Neuronal stem cell (in vitro differentiated cells): ENCODE results near the gene RIPK3.
A peak's percentile ranks its signal among the peaks of the same experiment; 100 is the strongest.

Source experiments
- DNase-seq: peaks from one replicate; pipeline ENCODE4 v3.0.0-alpha.2; 2013; ENCODE audit warnings: low spot score
- H2AFZ ChIP-seq: one replicate; pipeline ENCODE4 v1.6.1; 2013; ENCODE audit warnings: mild to moderate bottlenecking, low read length, inconsistent platforms
- H2AK5ac ChIP-seq: 2 replicates; pipeline ENCODE4 v1.6.1; 2013; ENCODE audit warnings: low read depth, mild to moderate bottlenecking, inconsistent platforms, low read length, moderate library complexity, mixed read lengths
- H2BK120ac ChIP-seq: 2 replicates; pipeline ENCODE4 v1.6.1; 2013; ENCODE audit warnings: low read depth, mild to moderate bottlenecking, inconsistent platforms, low read length, moderate library complexity, mixed read lengths
- H2BK12ac ChIP-seq: one replicate; pipeline ENCODE4 v1.6.1; 2013; ENCODE audit warnings: low read length, inconsistent platforms
- H2BK15ac ChIP-seq: 2 replicates; pipeline ENCODE4 v1.6.1; 2013; ENCODE audit warnings: mild to moderate bottlenecking, low read length, inconsistent platforms, mixed read lengths
- H2BK5ac ChIP-seq: one replicate; pipeline ENCODE4 v1.6.1; 2013; ENCODE audit warnings: inconsistent platforms, mild to moderate bottlenecking, low read length, moderate library complexity
- H3K14ac ChIP-seq: one replicate; pipeline ENCODE4 v1.6.1; 2013; ENCODE audit warnings: low read length, inconsistent platforms
- H3K18ac ChIP-seq: 2 replicates; pipeline ENCODE4 v1.6.1; 2013; ENCODE audit warnings: low read length, inconsistent platforms
- H3K23ac ChIP-seq: 2 replicates; pipeline ENCODE4 v1.6.1; 2013; ENCODE audit warnings: low read depth, mild to moderate bottlenecking, mixed read lengths, low read length, inconsistent platforms; ENCODE audit not compliant: poor library complexity
- H3K27ac ChIP-seq: replicated peaks from 3 replicates; pipeline ENCODE4 v1.5.1; 2013; ENCODE audit warnings: low read length, inconsistent platforms
- H3K27me3 ChIP-seq, 3 experiments: 2 replicates each; pipeline ENCODE4 v1.6.1; 2013; ENCODE audit warnings: low read length in 3 of 3, mild to moderate bottlenecking in 2 of 3, inconsistent platforms in 1 of 3, low read depth in 1 of 3, mixed read lengths in 1 of 3, moderate library complexity in 1 of 3; ENCODE audit not compliant: control insufficient read depth in 3 of 3, insufficient read depth in 3 of 3
- H3K36me3 ChIP-seq, 2 donors: replicated peaks in 1 of 2; 2 replicates each; pipeline ENCODE4 v1.6.1; 2013; ENCODE audit warnings: low read length in 2 of 2; ENCODE audit not compliant: control insufficient read depth in 2 of 2, insufficient read depth in 2 of 2
- H3K4ac ChIP-seq: 2 replicates; pipeline ENCODE4 v1.6.1; 2013; ENCODE audit warnings: inconsistent platforms, mild to moderate bottlenecking, low read length, moderate library complexity
- H3K4me1 ChIP-seq, 2 donors: 1 replicate in 1 of 2; 2 replicates in 1 of 2; pipeline ENCODE4 v1.6.1; 2013; ENCODE audit warnings: low read length in 2 of 2, low read depth in 1 of 2; ENCODE audit not compliant: control insufficient read depth in 2 of 2, insufficient read depth in 1 of 2
- H3K4me2 ChIP-seq: one replicate; pipeline ENCODE4 v1.6.1; 2013; ENCODE audit warnings: mild to moderate bottlenecking, low read length, inconsistent platforms; ENCODE audit not compliant: insufficient read depth, poor library complexity, severe bottlenecking
- H3K4me3 ChIP-seq, 2 donors: 2 replicates each; pipeline ENCODE4 v1.5.1; 2013; ENCODE audit warnings: low read length in 2 of 2, mild to moderate bottlenecking in 2 of 2, inconsistent platforms in 1 of 2, moderate library complexity in 1 of 2
- H3K79me1 ChIP-seq: one replicate; pipeline ENCODE4 v1.6.1; 2013; ENCODE audit warnings: low read depth, mild to moderate bottlenecking, inconsistent platforms, low read length, moderate library complexity
- H3K9ac ChIP-seq: one replicate; pipeline ENCODE4 v1.6.1; 2013; ENCODE audit warnings: mild to moderate bottlenecking, low read depth, low read length, inconsistent platforms; ENCODE audit not compliant: poor library complexity
- H3K9me3 ChIP-seq, 2 donors: replicated peaks in 1 of 2; 2 replicates each; pipeline versions ENCODE3 to v1.6.1; 2013; ENCODE audit warnings: low read length in 2 of 2, mild to moderate bottlenecking in 2 of 2, inconsistent platforms in 1 of 2, low read depth in 1 of 2, mixed read lengths in 1 of 2, moderate library complexity in 1 of 2; ENCODE audit not compliant: control insufficient read depth in 2 of 2, insufficient read depth in 1 of 2
- H4K8ac ChIP-seq: one replicate; pipeline ENCODE4 v1.6.1; 2013; ENCODE audit warnings: low read depth, mild to moderate bottlenecking, inconsistent platforms, low read length, moderate library complexity
- H4K91ac ChIP-seq: one replicate; pipeline ENCODE4 v1.6.1; 2013; ENCODE audit warnings: low read length, low read depth, mild to moderate bottlenecking, inconsistent platforms; ENCODE audit not compliant: poor library complexity
- WGBS, 2 donors: extraction: QIAGEN DNeasy Blood & Tissue Kit; methylation state at CpG; one replicate each; pipeline ENCODE4 v1.1.7; 2013; ENCODE audit warnings: missing lambda C conversion rate in 2 of 2, mixed read lengths in 1 of 2; ENCODE audit not compliant: insufficient read length in 2 of 2, insufficient replicate concordance in 1 of 2; ENCODE audit errors: extremely low coverage in 2 of 2; 5-methylcytosine and 5-hydroxymethylcytosine counted together

The RIPK3 gene

DNA sequence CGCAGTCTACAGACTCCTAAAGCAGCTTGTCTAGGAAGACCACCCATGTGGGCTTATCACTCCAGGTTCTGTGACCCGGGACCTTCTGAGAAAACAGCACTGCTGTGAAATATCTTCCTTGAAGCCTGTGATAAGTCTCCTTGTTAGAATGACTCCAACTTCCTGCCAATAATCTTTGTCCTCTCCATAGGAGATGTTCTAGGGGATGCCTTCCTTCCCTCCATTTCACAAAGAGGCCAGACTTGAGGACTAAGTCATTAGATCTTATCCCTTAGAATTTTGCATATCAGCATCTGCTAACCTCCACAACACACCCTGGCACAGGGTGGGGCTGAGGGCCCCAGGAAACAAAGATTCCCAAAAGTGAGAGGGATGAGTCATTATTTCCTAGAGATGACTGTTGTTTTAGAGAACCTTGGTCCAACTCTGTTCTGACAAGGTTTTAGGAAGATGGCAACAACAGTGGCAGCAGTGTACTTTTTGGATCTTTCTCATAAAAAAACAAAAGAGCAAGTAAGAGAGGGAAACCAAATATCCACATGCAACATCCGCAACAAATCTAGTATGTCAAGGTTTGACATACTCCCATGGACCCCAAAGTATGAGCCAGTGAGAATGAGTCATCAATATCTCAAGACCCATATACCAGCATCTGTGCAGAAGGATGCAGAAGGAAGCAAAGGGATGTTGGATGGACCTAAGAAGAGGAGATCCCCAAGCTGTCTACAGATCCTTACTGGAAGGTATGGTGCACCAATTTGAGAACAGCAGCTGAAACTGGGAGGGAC lies 22.5 kb downstream of the RIPK3 start:
- Histone ChIP-seq H3K14ac (no peak overlapping the region), H2BK15ac (no peak overlapping the region), H3K4ac (no peak overlapping the region), H2BK12ac (no peak overlapping the region), H4K8ac (no peak overlapping the region), H3K23ac (no peak overlapping the region), H3K79me1 (no peaks in the 10 kb centered on the region), H4K91ac (no peak overlapping the region), H3K36me3 (peaks cover 0 to 2% of the 10 kb centered on the region in 2 donors), H3K9me3 (peaks cover 0 to 7% of the 10 kb centered on the region in 2 donors), H2BK120ac (no peak overlapping the region), H3K9ac (no peak overlapping the region), H2BK5ac (no peak overlapping the region), H2AFZ (no peak overlapping the region), H3K4me3 (no peak overlapping the region), H2AK5ac (no peak overlapping the region), H3K4me1 (peaks cover 1 to 4% of the 10 kb centered on the region in 2 donors), H3K27ac (no peak overlapping the region), H3K27me3 (peaks cover 0 to 26% (median 19%) of the 10 kb centered on the region in 3 experiments), H3K4me2 (no peak overlapping the region), H3K18ac (no peak overlapping the region)
- DNase-seq: no peak
- WGBS, 2 donors: no CpG with 5 or more reads among the region's 3 CpGs

GRCh38 chr14:24316597-24316950 lies 23.2 kb downstream of the RIPK3 start:
- Histone ChIP-seq H4K8ac (no peak overlapping the region), H2BK15ac (no peak overlapping the region), H2BK5ac (no peak overlapping the region), H3K4me1 (peaks cover under 1 to 2% of the 10 kb centered on the region in 2 donors), H3K9me3 (peaks cover 0 to 7% of the 10 kb centered on the region in 2 donors), H3K14ac (no peak overlapping the region), H3K23ac (peak overlapping the region; percentile 27), H3K4me3 (peak overlapping the region in 1 of 2 donors; percentile 19), H2BK120ac (no peak overlapping the region), H3K9ac (no peak overlapping the region), H3K79me1 (no peaks in the 10 kb centered on the region), H2AFZ (no peak overlapping the region), H4K91ac (no peak overlapping the region), H3K4me2 (no peak overlapping the region), H3K27ac (no peak overlapping the region), H3K4ac (no peak overlapping the region), H3K18ac (peak overlapping the region; percentile 51), H2BK12ac (no peak overlapping the region), H3K36me3 (peaks cover 4% of the 10 kb centered on the region in 2 donors), H2AK5ac (peak overlapping the region; percentile 47), H3K27me3 (peaks cover 0 to 19% (median 19%) of the 10 kb centered on the region in 3 experiments)
- DNase-seq: no peak
- 100% methylated on average over 4 of the region's 18 CpGs; no CpG with 5 or more reads in 1 of the 2 donors for WGBS, 2 donors

DNA sequence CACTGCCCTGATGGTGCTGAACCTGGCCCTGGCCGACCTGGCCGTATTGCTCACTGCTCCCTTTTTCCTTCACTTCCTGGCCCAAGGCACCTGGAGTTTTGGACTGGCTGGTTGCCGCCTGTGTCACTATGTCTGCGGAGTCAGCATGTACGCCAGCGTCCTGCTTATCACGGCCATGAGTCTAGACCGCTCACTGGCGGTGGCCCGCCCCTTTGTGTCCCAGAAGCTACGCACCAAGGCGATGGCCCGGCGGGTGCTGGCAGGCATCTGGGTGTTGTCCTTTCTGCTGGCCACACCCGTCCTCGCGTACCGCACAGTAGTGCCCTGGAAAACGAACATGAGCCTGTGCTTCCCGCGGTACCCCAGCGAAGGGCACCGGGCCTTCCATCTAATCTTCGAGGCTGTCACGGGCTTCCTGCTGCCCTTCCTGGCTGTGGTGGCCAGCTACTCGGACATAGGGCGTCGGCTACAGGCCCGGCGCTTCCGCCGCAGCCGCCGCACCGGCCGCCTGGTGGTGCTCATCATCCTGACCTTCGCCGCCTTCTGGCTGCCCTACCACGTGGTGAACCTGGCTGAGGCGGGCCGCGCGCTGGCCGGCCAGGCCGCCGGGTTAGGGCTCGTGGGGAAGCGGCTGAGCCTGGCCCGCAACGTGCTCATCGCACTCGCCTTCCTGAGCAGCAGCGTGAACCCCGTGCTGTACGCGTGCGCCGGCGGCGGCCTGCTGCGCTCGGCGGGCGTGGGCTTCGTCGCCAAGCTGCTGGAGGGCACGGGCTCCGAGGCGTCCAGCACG lies 23.8 kb downstream of the RIPK3 start:
- Histone ChIP-seq H3K9me3 (peaks cover 0 to 7% of the 10 kb centered on the region in 2 donors), H3K36me3 (peaks cover 4 to 5% of the 10 kb centered on the region in 2 donors), H3K23ac (peak overlapping the region; percentile 29), H2BK120ac (no peak overlapping the region), H4K8ac (no peak overlapping the region), H3K4ac (no peak overlapping the region), H2BK5ac (no peak overlapping the region), H2AK5ac (peak overlapping the region; percentile 47), H4K91ac (no peak overlapping the region), H3K4me2 (no peak overlapping the region), H3K27me3 (peaks cover 0 to 19% (median 17%) of the 10 kb centered on the region in 3 experiments), H3K27ac (no peak overlapping the region), H3K18ac (no peak overlapping the region), H3K9ac (no peak overlapping the region), H3K4me3 (peak overlapping the region in 1 of 2 donors; percentile 19), H3K14ac (no peak overlapping the region), H3K4me1 (no peaks in the 10 kb centered on the region), H2AFZ (no peak overlapping the region), H3K79me1 (no peaks in the 10 kb centered on the region), H2BK15ac (no peak overlapping the region), H2BK12ac (no peak overlapping the region)
- no CpG with 5 or more reads among the region's 70 CpGs for WGBS, 2 donors
- DNase-seq: no peak

GRCh38 chr14:24315243-24315806 lies 24.5 kb downstream of the RIPK3 start:
- Histone ChIP-seq H3K14ac (peak overlapping the region; percentile 40), H2AFZ (no peak overlapping the region), H3K9ac (no peak overlapping the region), H2AK5ac (peak overlapping the region; percentile 47), H3K79me1 (no peaks in the 10 kb centered on the region), H2BK120ac (no peak overlapping the region), H3K27me3 (peaks cover 0 to 19% (median 15%) of the 10 kb centered on the region in 3 experiments), H3K4me2 (no peak overlapping the region), H3K9me3 (peaks cover 0 to 7% of the 10 kb centered on the region in 2 donors), H4K91ac (no peak overlapping the region), H3K4me3 (no peak overlapping the region), H3K27ac (no peak overlapping the region), H2BK12ac (no peak overlapping the region), H3K4me1 (no peaks in the 10 kb centered on the region), H3K36me3 (peaks cover 4 to 8% of the 10 kb centered on the region in 2 donors), H3K4ac (no peak overlapping the region), H3K18ac (no peak overlapping the region), H4K8ac (no peak overlapping the region), H2BK15ac (no peak overlapping the region), H2BK5ac (no peak overlapping the region), H3K23ac (peak overlapping the region; percentile 29)
- no peak for DNase-seq
- WGBS, 2 donors: no CpG with 5 or more reads among the region's 10 CpGs
